HepG2 (cell line): ENCODE data around the gene ANG. TPM values are rescaled to one million over a fixed set of nuclear protein-coding genes. Genes with fewer than 3 reads are reported as not detected.

Experiments
- CEBPG ChIP-seq: IDR thresholded peaks from 2 replicates; pipeline ENCODE4 v1.6.1; 2016
- EEA1 ChIP-seq: sonication (generic); formaldehyde crosslinking; IDR thresholded peaks from 2 replicates; pipeline ENCODE4 v1.5.1; 2020; ENCODE audit warnings: mild to moderate bottlenecking, missing genetic modification reagents, borderline replicate concordance
- EZH2 ChIP-seq: conservative IDR thresholded peaks from 2 replicates; pipeline ENCODE4 v1.6.1; 2012; ENCODE audit warnings: mild to moderate bottlenecking, low read depth, low read length, moderate library complexity
- HES4 ChIP-seq: sonication (generic); formaldehyde crosslinking; IDR thresholded peaks from 2 replicates; pipeline ENCODE4 v1.9.0; 2021; ENCODE audit warnings: mild to moderate bottlenecking, missing genetic modification reagents, borderline replicate concordance
- KLF6 ChIP-seq: IDR thresholded peaks from 2 replicates; pipeline ENCODE4 v1.8.0; 2016; ENCODE audit warnings: missing biosample characterization, missing genetic modification reagents
- NONO ChIP-seq, 2 experiments: fragments of 450-650 bp in 1 of 2; sonication (generic) in 1 of 2; formaldehyde crosslinking in 1 of 2; IDR thresholded peaks in 1 of 2; conservative IDR thresholded peaks in 1 of 2; 2 replicates each; pipeline versions ENCODE4 v1.6.1 to v1.8.0; 2017 to 2022; ENCODE audit warnings: mild to moderate bottlenecking in 1 of 2, missing genetic modification reagents in 1 of 2, moderate library complexity in 1 of 2
- NR2F6 ChIP-seq, 2 experiments: IDR thresholded peaks; 2 replicates each; pipeline ENCODE4 v1.6.1; 2016; ENCODE audit warnings: antibody characterized with exemption in 1 of 2, mild to moderate bottlenecking in 1 of 2
- PHF21A ChIP-seq: sonication (generic); formaldehyde crosslinking; IDR thresholded peaks from 2 replicates; pipeline ENCODE4 v1.5.0; 2020; ENCODE audit warnings: mild to moderate bottlenecking, missing genetic modification reagents
- SP1 ChIP-seq, 2 experiments: fragments of 450-650 bp in 1 of 2; sonication (generic) in 1 of 2; formaldehyde crosslinking in 1 of 2; IDR thresholded peaks; 2 replicates each; pipeline versions ENCODE4 v1.4.0 to v1.6.1; 2016 to 2020; ENCODE audit warnings: missing genetic modification reagents in 1 of 2
- TEAD2 ChIP-seq: sonication (generic); formaldehyde crosslinking; IDR thresholded peaks from 2 replicates; pipeline ENCODE4 v1.9.0; 2021; ENCODE audit warnings: missing genetic modification reagents
- TGIF2 ChIP-seq: IDR thresholded peaks from 2 replicates; pipeline ENCODE4 v1.6.1; 2016; ENCODE audit warnings: control low read depth, missing compliant biosample characterization
- ZNF326 ChIP-seq: sonication (generic); formaldehyde crosslinking; IDR thresholded peaks from 2 replicates; pipeline ENCODE4 v1.4.0; 2020; ENCODE audit warnings: missing genetic modification reagents, borderline replicate concordance
- ZNF44 ChIP-seq: sonication (generic); formaldehyde crosslinking; IDR thresholded peaks from 2 replicates; pipeline ENCODE4 v1.5.1; 2020; ENCODE audit warnings: mild to moderate bottlenecking, missing genetic modification reagents
- ZNF501 ChIP-seq: sonication (generic); formaldehyde crosslinking; IDR thresholded peaks from 2 replicates; pipeline ENCODE4 v1.5.1; 2020; ENCODE audit warnings: mild to moderate bottlenecking, moderate library complexity, missing genetic modification reagents
- ZNF598 ChIP-seq: sonication (generic); formaldehyde crosslinking; IDR thresholded peaks from 2 replicates; pipeline ENCODE4 v1.5.1; 2020; ENCODE audit warnings: mild to moderate bottlenecking, missing genetic modification reagents, borderline replicate concordance
- ZNF672 ChIP-seq: sonication (generic); formaldehyde crosslinking; IDR thresholded peaks from 2 replicates; pipeline ENCODE4 v1.8.1; 2022; ENCODE audit warnings: missing genetic modification reagents
- ZNF703 ChIP-seq: sonication (generic); formaldehyde crosslinking; IDR thresholded peaks from 2 replicates; pipeline ENCODE4 v1.5.1; 2020; ENCODE audit warnings: missing genetic modification reagents, mild to moderate bottlenecking, moderate library complexity, borderline replicate concordance
- ZNF788 ChIP-seq: sonication (generic); formaldehyde crosslinking; IDR thresholded peaks from 2 replicates; pipeline ENCODE4 v1.5.0; 2020; ENCODE audit warnings: mild to moderate bottlenecking, missing genetic modification reagents, borderline replicate concordance
- ZSCAN12 ChIP-seq: sonication (generic); formaldehyde crosslinking; IDR thresholded peaks from 2 replicates; pipeline ENCODE4 v1.9.0; 2021; ENCODE audit warnings: mild to moderate bottlenecking, missing genetic modification reagents
- polyA plus RNA-seq, 8 experiments: library from polyadenylated mRNA; depleted of rRNA in 3 of 8; stranded (reverse) in 7 of 8; unstranded in 1 of 8; fragments of >200 nt; fragmentation: Illumina TruSeq in 4 of 8; extraction: Trizol in 4 of 8; gene quantifications; 2 replicates each; pipeline versions ENCODE4 v1.2.1 to v1.2.3, GENCODE V29; 2011 to 2016; ENCODE audit warnings: low read depth in 4 of 8, missing spikeins in 1 of 8, mixed read lengths in 1 of 8; ENCODE audit not compliant: insufficient read depth in 1 of 8
- total RNA-seq, 5 experiments: library from RNA; depleted of rRNA; stranded (reverse); fragments of >200 nt; fragmentation: Illumina TruSeq; extraction: Trizol; gene quantifications; 2 replicates each; pipeline ENCODE4 v1.2.3, GENCODE V29; 2016; ENCODE audit warnings: low read depth in 1 of 5
- TF ChIP-seq, protein P1 (sequence below): sonication (generic); formaldehyde crosslinking; IDR thresholded peaks from 2 replicates; pipeline ENCODE4 v1.5.0; 2020; ENCODE audit warnings: mild to moderate bottlenecking, missing genetic modification reagents
- TF ChIP-seq, protein P2 (sequence below): IDR thresholded peaks from 2 replicates; pipeline ENCODE4 v1.6.1; 2016
- TF ChIP-seq, protein P3 (sequence below): sonication (generic); formaldehyde crosslinking; IDR thresholded peaks from 2 replicates; pipeline ENCODE4 v1.8.0; 2022; ENCODE audit warnings: mild to moderate bottlenecking, missing genetic modification reagents, moderate library complexity
- TF ChIP-seq, protein P4 (sequence below): sonication (generic); formaldehyde crosslinking; IDR thresholded peaks from 2 replicates; pipeline ENCODE4 v1.8.0; 2022; ENCODE audit warnings: mild to moderate bottlenecking, missing genetic modification reagents, moderate library complexity
- TF ChIP-seq, protein P5 (sequence below): sonication (generic); formaldehyde crosslinking; IDR thresholded peaks from 2 replicates; pipeline ENCODE4 v1.4.0; 2020; ENCODE audit warnings: missing genetic modification reagents

Gene ANG
- total and polyA plus RNA-seq, 2 of the 13 experiments (the other 11 are each of a cell fraction or from before 2014, with no cell fraction given), result 83.6 to 401 TPM

DNA sequence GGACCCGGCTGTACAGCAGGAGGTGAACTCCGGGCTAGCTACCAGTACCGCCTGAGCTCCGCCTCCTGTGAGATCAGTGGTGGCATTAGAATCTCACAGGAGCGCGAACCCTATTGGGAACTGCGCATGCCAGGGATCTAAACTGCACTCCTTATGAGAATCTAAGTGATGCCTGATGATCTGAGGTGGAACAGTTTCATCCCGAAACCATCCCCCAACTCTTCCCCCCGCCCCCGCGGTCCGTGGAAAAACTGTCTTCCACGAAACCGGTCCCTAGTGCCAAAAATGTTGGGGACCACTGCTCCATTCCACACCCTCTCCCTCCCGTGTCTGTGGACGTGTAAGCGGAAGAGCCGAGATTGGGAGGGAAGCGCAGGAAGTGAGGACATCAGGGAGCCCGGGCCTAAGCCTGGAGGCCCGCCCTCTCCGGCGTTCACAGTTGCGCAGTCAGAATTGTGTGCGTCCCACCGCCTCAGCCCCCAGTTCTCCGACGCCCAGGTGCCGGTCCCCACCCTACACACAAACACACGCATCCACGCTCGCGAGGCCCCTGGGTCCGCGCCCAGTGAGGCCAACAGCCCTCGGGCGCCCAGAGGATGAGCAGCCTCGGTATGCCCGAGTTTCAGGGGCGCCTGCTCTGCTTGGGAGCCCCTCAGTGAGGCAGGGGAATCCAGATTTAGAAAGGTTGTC is 6.0 kb upstream of the ANG start (continued):
- TF ChIP-seq, protein P1, sequence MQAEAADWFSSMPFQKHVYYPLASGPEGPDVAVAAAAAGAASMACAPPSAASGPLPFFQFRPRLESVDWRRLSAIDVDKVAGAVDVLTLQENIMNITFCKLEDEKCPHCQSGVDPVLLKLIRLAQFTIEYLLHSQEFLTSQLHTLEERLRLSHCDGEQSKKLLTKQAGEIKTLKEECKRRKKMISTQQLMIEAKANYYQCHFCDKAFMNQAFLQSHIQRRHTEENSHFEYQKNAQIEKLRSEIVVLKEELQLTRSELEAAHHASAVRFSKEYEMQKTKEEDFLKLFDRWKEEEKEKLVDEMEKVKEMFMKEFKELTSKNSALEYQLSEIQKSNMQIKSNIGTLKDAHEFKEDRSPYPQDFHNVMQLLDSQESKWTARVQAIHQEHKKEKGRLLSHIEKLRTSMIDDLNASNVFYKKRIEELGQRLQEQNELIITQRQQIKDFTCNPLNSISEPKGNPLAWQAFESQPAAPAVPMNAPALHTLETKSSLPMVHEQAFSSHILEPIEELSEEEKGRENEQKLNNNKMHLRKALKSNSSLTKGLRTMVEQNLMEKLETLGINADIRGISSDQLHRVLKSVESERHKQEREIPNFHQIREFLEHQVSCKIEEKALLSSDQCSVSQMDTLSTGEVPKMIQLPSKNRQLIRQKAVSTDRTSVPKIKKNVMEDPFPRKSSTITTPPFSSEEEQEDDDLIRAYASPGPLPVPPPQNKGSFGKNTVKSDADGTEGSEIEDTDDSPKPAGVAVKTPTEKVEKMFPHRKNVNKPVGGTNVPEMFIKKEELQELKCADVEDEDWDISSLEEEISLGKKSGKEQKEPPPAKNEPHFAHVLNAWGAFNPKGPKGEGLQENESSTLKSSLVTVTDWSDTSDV, result peak; percentile 85; the same call in 1 of the 2 replicates
- TF ChIP-seq TEAD2 (CRISPR knock-in tag) (peak; percentile 37; the same call in 1 of the 2 replicates), PHF21A (CRISPR knock-in tag) (peak; percentile 29; the same call in 1 of the 2 replicates), ZNF788 (CRISPR knock-in tag) (peak; percentile 66; the same call in 1 of the 2 replicates), KLF6 (CRISPR knock-in tag) (no peak; the same call in 1 of the 2 replicates), ZNF598 (CRISPR knock-in tag) (peak; percentile 38; the same call in 1 of the 2 replicates), NONO (IDR thresholded peaks at IDR 0.05) (no peak), NONO (CRISPR knock-in tag; conservative IDR thresholded peaks at IDR 0.05) (peak; percentile 72), NR2F6 (IDR thresholded peaks at IDR 0.05) (no peak), NR2F6 (CRISPR knock-in tag; IDR thresholded peaks at IDR 0.05) (no peak), CEBPG (CRISPR knock-in tag) (peak; percentile 62), SP1 (IDR thresholded peaks at IDR 0.05) (no peak), SP1 (CRISPR knock-in tag; IDR thresholded peaks at IDR 0.05) (peak; percentile 34), ZNF326 (CRISPR knock-in tag) (no peak), ZNF44 (CRISPR knock-in tag) (peak; percentile 94), ZNF501 (CRISPR knock-in tag) (peak; percentile 8; the same call in 1 of the 2 replicates), ZNF672 (no peak), HES4 (0 out of 2 replicates have a peak, but pooled peaks have one; percentile 57), ZSCAN12 (0 out of 2 replicates have a peak, but pooled peaks have one; percentile 18), TGIF2 (CRISPR knock-in tag) (peak; percentile 37), ZNF703 (CRISPR knock-in tag) (0 out of 2 replicates have a peak, but pooled peaks have one; percentile 49), EZH2 (no peak), EEA1 (CRISPR knock-in tag) (no peak)
- TF ChIP-seq, protein P2, sequence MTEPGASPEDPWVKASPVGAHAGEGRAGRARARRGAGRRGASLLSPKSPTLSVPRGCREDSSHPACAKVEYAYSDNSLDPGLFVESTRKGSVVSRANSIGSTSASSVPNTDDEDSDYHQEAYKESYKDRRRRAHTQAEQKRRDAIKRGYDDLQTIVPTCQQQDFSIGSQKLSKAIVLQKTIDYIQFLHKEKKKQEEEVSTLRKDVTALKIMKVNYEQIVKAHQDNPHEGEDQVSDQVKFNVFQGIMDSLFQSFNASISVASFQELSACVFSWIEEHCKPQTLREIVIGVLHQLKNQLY (CRISPR knock-in tag), result peak; percentile 24; the same call in 1 of the 2 replicates
- TF ChIP-seq, protein P3, sequence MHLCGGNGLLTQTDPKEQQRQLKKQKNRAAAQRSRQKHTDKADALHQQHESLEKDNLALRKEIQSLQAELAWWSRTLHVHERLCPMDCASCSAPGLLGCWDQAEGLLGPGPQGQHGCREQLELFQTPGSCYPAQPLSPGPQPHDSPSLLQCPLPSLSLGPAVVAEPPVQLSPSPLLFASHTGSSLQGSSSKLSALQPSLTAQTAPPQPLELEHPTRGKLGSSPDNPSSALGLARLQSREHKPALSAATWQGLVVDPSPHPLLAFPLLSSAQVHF, result peak; percentile 91; the same call in 1 of the 2 replicates
- TF ChIP-seq, protein P4, sequence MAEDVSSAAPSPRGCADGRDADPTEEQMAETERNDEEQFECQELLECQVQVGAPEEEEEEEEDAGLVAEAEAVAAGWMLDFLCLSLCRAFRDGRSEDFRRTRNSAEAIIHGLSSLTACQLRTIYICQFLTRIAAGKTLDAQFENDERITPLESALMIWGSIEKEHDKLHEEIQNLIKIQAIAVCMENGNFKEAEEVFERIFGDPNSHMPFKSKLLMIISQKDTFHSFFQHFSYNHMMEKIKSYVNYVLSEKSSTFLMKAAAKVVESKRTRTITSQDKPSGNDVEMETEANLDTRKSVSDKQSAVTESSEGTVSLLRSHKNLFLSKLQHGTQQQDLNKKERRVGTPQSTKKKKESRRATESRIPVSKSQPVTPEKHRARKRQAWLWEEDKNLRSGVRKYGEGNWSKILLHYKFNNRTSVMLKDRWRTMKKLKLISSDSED (CRISPR knock-in tag), result no peak
- TF ChIP-seq, protein P5, sequence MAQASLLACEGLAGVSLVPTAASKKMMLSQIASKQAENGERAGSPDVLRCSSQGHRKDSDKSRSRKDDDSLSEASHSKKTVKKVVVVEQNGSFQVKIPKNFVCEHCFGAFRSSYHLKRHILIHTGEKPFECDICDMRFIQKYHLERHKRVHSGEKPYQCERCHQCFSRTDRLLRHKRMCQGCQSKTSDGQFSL (CRISPR knock-in tag), result no peak
